Measurements from ENCODE around the gene ASPM. TPM values are rescaled to one million over a fixed set of nuclear protein-coding genes. Genes with fewer than 3 reads are reported as not detected.
A peak's percentile ranks its signal among the peaks of the same experiment; 100 is the strongest.

Gene ASPM
- total RNA-seq, 1 donor from 2014 or later = 17.5 TPM

DNA sequence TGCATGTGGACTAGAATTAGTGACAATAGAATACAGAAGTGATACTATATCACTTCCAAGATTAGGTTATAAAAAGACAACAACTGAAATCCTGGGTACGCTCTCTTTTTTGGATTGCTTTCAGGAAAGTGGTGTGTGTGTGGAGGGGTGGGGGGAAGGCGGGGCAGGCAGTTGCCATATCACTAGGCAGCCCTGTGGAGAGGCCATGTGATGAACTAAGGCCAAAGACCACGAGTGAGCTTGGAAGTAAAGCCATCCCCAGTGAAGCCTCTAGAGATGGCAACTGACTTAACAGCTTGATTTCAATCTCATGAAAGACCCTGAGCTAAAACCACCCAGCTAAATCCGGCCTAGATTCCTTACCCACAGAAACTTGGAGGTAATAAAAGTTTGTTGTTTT lies 6.2 kb upstream of the ASPM start:
- no peak overlapping the region for H3K27ac Mint-ChIP-seq

DNA sequence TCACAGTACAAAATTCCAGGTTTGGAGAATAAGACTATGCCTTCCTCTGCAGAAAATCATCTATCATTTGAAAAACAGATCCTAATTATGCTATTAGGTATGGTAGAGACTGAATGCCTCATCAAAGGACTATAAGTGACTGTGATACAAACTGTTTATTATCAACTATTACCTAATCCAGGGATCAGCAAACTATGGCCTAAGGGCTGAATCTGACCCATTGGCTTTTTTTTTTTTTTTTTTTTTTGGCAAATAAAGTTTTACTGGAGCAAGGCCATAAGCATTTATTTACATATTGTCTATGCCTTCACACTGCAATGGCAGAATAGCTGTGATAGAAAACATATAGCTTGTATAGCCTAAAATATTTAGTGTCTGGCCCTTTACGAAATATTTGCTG lies 4.7 kb upstream of the ASPM start:
- no peak overlapping the region for H3K27ac Mint-ChIP-seq
- peaks cover 5% of the 10 kb centered on the region for H3K4me1 Mint-ChIP-seq (ENCODE audit: low read depth)
- no peak for DNase-seq (ENCODE audit: low spot score, unreplicated experiment)
- no peak overlapping the region for H3K4me3 Mint-ChIP-seq (ENCODE audit: low read depth)
- TF ChIP-seq, protein P1, sequence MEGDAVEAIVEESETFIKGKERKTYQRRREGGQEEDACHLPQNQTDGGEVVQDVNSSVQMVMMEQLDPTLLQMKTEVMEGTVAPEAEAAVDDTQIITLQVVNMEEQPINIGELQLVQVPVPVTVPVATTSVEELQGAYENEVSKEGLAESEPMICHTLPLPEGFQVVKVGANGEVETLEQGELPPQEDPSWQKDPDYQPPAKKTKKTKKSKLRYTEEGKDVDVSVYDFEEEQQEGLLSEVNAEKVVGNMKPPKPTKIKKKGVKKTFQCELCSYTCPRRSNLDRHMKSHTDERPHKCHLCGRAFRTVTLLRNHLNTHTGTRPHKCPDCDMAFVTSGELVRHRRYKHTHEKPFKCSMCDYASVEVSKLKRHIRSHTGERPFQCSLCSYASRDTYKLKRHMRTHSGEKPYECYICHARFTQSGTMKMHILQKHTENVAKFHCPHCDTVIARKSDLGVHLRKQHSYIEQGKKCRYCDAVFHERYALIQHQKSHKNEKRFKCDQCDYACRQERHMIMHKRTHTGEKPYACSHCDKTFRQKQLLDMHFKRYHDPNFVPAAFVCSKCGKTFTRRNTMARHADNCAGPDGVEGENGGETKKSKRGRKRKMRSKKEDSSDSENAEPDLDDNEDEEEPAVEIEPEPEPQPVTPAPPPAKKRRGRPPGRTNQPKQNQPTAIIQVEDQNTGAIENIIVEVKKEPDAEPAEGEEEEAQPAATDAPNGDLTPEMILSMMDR (IDR thresholded peaks at IDR 0.05; ENCODE audit: unreplicated experiment) = no peak
- no peaks in the 10 kb centered on the region for H3K27me3 Mint-ChIP-seq
- H3K36me3 Mint-ChIP-seq (ENCODE audit: insufficient read depth) = no peaks in the 10 kb centered on the region
- no peaks in the 10 kb centered on the region for H3K9me3 Mint-ChIP-seq (ENCODE audit: low read depth)

More for the DNA sequence above, 6.2 kb upstream of the ASPM start:
- Mint-ChIP-seq H3K36me3 (ENCODE audit: insufficient read depth) (no peaks in the 10 kb centered on the region), H3K9me3 (ENCODE audit: low read depth) (no peaks in the 10 kb centered on the region), H3K4me3 (ENCODE audit: low read depth) (no peak overlapping the region), H3K4me1 (ENCODE audit: low read depth) (no peaks in the 10 kb centered on the region), H3K27me3 (no peaks in the 10 kb centered on the region)
- TF ChIP-seq, protein P1 (IDR thresholded peaks at IDR 0.05; ENCODE audit: unreplicated experiment) = no peak
- DNase-seq (ENCODE audit: low spot score, unreplicated experiment) = no peak

DNA sequence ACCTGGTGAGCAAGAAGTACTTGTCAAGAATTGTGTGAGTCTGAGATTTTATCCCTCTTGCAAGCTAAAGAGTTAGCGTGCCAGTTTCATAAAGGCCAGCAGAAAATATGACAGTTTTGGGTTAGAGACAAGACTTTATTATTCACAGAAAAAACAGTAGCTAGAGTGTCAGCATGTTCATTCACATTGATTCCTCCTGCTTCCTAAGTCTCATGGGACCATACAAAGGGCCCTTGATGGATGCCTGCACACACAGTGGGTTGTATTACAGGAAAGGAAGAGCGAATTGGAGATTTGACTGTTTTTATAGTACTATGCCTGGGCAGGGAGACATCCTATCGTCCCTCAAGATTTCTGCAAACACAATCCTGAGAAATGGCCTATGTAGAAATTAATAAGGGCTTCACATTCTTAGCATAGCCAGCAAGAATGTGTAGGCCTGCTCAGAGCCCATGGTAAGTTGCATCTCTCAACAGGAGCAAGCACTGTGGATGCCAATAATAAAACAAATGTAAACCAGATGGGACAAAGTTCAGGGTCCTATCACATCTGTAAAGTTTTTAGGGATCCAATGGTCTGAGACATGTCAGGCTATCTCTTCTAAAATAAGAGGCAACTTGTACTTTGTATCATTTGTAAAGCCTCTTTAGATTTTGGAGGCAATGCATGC lies 4.0 kb upstream of the ASPM start:
- H3K4me3 Mint-ChIP-seq (ENCODE audit: low read depth) = no peak overlapping the region
- H3K27me3 Mint-ChIP-seq = no peaks in the 10 kb centered on the region
- TF ChIP-seq, protein P1 (IDR thresholded peaks at IDR 0.05; ENCODE audit: unreplicated experiment) = no peak
- peaks cover 5% of the 10 kb centered on the region for H3K4me1 Mint-ChIP-seq (ENCODE audit: low read depth)
- DNase-seq (ENCODE audit: low spot score, unreplicated experiment) = no peak
- no peaks in the 10 kb centered on the region for H3K9me3 Mint-ChIP-seq (ENCODE audit: low read depth)
- no peak overlapping the region for H3K27ac Mint-ChIP-seq
- H3K36me3 Mint-ChIP-seq (ENCODE audit: insufficient read depth) = no peaks in the 10 kb centered on the region

DNA sequence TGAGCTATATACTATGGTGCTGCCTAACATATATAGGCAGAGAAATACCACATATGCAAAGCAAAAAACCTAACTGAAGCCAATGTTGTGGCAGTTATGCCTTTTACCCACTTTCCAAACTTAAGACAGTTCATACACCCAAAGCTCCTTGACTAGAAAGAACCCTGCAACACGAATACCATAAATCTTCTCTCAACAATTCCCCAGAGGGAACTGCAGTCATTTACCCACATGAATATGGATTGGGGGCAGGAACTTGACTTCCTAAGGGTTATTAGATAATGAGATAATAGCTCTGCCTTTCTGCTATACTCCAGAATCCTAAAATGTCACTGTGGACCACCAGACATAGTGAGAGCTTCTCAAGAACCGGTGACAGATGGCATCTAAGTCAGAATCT lies 2.9 kb upstream of the ASPM start:
- H3K4me1 Mint-ChIP-seq (ENCODE audit: low read depth) = peaks cover 10% of the 10 kb centered on the region
- H3K27me3 Mint-ChIP-seq = no peaks in the 10 kb centered on the region
- TF ChIP-seq, protein P1 (IDR thresholded peaks at IDR 0.05; ENCODE audit: unreplicated experiment) = no peak
- no peaks in the 10 kb centered on the region for H3K36me3 Mint-ChIP-seq (ENCODE audit: insufficient read depth)
- no peak for DNase-seq (ENCODE audit: low spot score, unreplicated experiment)
- H3K4me3 Mint-ChIP-seq (ENCODE audit: low read depth) = no peak overlapping the region
- no peaks in the 10 kb centered on the region for H3K9me3 Mint-ChIP-seq (ENCODE audit: low read depth)
- H3K27ac Mint-ChIP-seq = no peak overlapping the region

DNA sequence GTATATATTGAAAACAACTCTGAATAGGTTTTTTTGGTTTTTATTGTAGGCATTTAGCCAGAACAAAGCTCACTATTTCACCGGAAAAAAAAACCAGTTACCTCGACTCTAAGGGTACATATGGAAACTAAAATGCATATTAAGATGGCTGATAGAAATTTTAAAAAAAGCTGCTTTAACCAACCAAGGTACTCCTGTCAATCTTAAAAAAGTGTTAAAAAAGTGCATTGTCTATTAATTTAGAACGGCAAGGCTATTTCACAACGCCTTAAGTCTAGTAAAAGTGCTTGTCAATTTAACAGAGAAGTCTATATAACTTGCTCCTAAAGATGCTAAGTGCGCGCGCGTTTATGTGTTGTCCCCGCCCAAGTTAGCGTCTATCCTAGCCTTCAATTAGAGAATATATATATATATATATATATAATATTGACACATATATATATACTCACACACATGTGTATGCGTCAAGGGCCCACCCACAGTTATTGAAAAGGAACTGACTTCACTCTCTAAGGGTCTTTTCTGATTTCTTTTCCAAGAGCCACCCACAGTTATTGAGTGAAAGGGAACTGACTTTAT lies 934 bp downstream of the ASPM start:
- Mint-ChIP-seq H3K4me1 (ENCODE audit: low read depth) (peaks cover 13% of the 10 kb centered on the region), H3K27me3 (no peaks in the 10 kb centered on the region), H3K4me3 (ENCODE audit: low read depth) (peak overlapping the region; percentile 92), H3K36me3 (ENCODE audit: insufficient read depth) (peaks cover 2% of the 10 kb centered on the region), H3K9me3 (ENCODE audit: low read depth) (no peaks in the 10 kb centered on the region), H3K27ac (peak overlapping the region; percentile 92)
- no peak for DNase-seq (ENCODE audit: low spot score, unreplicated experiment)
- TF ChIP-seq, protein P1 (IDR thresholded peaks at IDR 0.05; ENCODE audit: unreplicated experiment) = no peak
